Peyer's patch (tissue), 4 donors: ENCODE data around the gene C9orf152. TPM values are rescaled to one million over a fixed set of nuclear protein-coding genes. Genes with fewer than 3 reads are reported as not detected.
A peak's percentile ranks its signal among the peaks of the same experiment; 100 is the strongest.

Source experiments
- DNase-seq, 3 donors: peaks; one replicate each; pipeline ENCODE4 v3.0.0-alpha.2; 2017 to 2019
- H3K27ac ChIP-seq, 4 donors: fragments of 200-600 bp; sonication (generic); one replicate each; pipeline ENCODE4 v1.5.1; 2016 to 2019
- H3K27me3 ChIP-seq, 2 donors: fragments of 200-600 bp; sonication (generic); one replicate each; pipeline ENCODE4 v1.5.1; 2019
- H3K36me3 ChIP-seq, 3 donors: fragments of 200-600 bp; sonication (generic); one replicate each; pipeline ENCODE4 v1.5.1; 2016 to 2019
- H3K4me1 ChIP-seq, 4 donors: fragments of 200-600 bp; sonication (generic); one replicate each; pipeline ENCODE4 v1.5.1; 2016 to 2019
- H3K4me3 ChIP-seq, 4 donors: fragments of 200-600 bp; sonication (generic); 1 replicate in 3 of 4; 2 replicates in 1 of 4; pipeline ENCODE4 v1.5.1; 2016 to 2019; ENCODE audit warnings: mild to moderate bottlenecking in 1 of 4
- H3K9me3 ChIP-seq, 4 donors: fragments of 200-600 bp; sonication (generic); one replicate each; pipeline ENCODE4 v1.5.1; 2016 to 2019; ENCODE audit warnings: mild to moderate bottlenecking in 1 of 4
- CTCF ChIP-seq, 6 experiments: fragments of 450-650 bp in 4 of 6; fragments of 200-600 bp in 2 of 6; sonication (generic) in 1 of 6; IDR thresholded peaks; one replicate each; pipeline ENCODE4 v1.5.1; 2017 to 2019; ENCODE audit warnings: antibody characterized with exemption in 6 of 6, mild to moderate bottlenecking in 3 of 6, moderate library complexity in 1 of 6
- POLR2A ChIP-seq, 2 donors: fragments of 450-650 bp; IDR thresholded peaks; one replicate each; pipeline ENCODE4 v1.5.1; 2017; ENCODE audit warnings: antibody characterized with exemption in 2 of 2, mild to moderate bottlenecking in 2 of 2, moderate library complexity in 2 of 2
- total RNA-seq, 4 donors: library from RNA; depleted of rRNA; stranded (reverse); fragments of >200 nt; gene quantifications; one replicate each; pipeline ENCODE4 v1.1.0, GENCODE V29; 2016

Gene C9orf152, protein sequence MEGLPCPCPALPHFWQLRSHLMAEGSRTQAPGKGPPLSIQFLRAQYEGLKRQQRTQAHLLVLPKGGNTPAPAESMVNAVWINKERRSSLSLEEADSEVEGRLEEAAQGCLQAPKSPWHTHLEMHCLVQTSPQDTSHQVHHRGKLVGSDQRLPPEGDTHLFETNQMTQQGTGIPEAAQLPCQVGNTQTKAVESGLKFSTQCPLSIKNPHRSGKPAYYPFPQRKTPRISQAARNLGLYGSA
- total RNA-seq = 10 to 100 TPM in 2 of 4 donors, 1 to 10 TPM in 2; 9.2 to 12.8 (median 10.9) TPM

GRCh38 chr9:110208031-110208430 is at the start of gene C9orf152:
TSS of gene C9orf152 (minus strand) at chr9:110208159. CDS start at chr9:110207579, 580 bp downstream.
- no peaks in the 10 kb centered on the region for H3K27me3 ChIP-seq
- DNase-seq = peak in 2 of 3 donors; percentile 54 to 64
- H3K9me3 ChIP-seq = no peaks in the 10 kb centered on the region
- TF ChIP-seq CTCF (IDR thresholded peaks at IDR 0.05) (no peak), POLR2A (IDR thresholded peaks at IDR 0.05) (no peak)
- no peaks in the 10 kb centered on the region for H3K36me3 ChIP-seq
- peaks cover 0 to 15% (median 0%) of the 10 kb centered on the region in 4 donors for H3K4me1 ChIP-seq
- H3K27ac ChIP-seq = peak within 1 kb of the TSS in 3 of 4 donors; percentile 63 to 84 (median 74)
- H3K4me3 ChIP-seq = peak within 1 kb of the TSS in 2 of 4 donors; percentile 22 to 34

DNA sequence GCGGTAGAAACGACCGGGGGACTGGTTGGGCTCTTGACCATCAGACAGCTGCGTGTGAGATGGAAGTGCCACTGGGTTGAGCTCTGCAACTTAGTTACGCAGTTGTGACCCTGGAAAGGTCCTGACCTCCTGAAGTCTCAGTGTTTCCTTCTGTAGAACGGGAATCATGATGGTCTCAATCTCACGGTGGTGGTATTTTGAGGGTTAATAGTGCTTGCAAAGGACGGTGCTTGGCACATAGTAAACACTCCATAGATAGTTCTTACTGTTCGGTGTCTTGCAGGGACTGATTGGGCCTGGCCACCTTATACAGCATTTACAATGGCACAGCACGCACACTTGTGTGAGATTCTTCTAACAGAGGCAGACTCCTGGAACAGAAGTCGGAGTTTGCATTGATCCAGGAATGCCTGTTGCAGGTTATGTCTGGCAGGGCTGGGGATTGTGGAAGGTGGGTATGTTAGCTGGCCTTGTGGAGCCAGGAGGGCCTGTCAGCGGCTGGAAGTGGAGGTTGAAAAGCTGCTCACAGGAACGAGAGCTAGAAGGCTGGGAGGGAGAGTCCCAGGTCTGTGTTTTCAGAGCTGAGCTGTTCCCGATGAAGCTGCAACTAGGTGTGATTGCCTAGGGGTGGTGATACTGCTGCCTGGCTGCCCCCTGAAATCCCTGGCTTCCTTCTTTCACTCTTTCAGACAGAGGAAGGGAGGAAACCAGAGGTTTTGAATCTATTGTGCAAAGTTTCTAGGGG is 49.3 kb upstream of the C9orf152 start:
- DNase-seq = peak in 2 of 3 donors; percentile 51 to 57
- H3K27ac ChIP-seq = peak overlapping the region; percentile 86 to 98 (median 92)
- no peak for TF ChIP-seq POLR2A (IDR thresholded peaks at IDR 0.05)
- no peak for TF ChIP-seq CTCF (IDR thresholded peaks at IDR 0.05)
- H3K4me1 ChIP-seq = peaks cover 0 to 25% (median 8%) of the 10 kb centered on the region in 4 donors
- no peaks in the 10 kb centered on the region for H3K27me3 ChIP-seq
- H3K9me3 ChIP-seq = no peaks in the 10 kb centered on the region
- peak overlapping the region; percentile 68 to 98 (median 80) for H3K4me3 ChIP-seq
- H3K36me3 ChIP-seq = no peaks in the 10 kb centered on the region

DNA sequence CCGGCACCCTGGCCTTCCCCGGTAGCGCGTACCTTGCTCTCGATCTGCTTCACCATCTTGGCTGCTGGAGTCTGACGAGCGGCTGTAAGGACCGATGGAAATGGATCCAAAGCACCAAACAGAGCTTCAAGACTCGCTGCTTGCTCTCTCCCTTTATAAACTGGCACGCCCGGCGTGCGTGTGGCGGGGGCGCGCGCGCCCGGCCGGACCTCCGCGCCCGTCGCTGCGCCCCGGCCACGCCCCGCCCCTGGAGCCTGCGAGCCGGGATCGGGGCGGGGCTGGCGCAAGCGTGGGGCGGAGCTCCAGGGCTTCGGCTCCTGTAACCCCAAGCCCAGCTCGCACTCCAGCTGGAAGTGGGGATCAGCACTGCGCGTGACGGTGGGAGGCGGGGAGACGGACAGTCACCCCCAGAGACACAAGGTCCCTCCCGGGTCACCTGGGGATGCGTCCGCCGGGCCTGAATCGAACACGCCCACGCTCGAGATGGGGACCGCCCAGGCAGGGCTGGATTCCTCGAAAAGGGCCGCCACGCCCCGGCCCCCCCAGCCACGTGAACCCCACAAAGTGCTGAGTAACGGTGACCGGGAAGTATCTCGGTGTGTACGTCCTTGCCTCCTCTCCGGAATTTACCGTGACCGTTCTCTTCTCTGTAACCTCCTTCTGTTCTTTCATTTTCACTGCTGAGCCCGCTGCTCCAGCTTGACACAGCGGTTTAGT is 48.6 kb upstream of the C9orf152 start, which contains the start of gene TXN:
Gene TXN, minus strand, starts transcription at position 128 of the 717 bp plus-strand sequence. Its CDS starts 72 bp downstream, at position 56.
- Histone ChIP-seq H3K27me3 (no peaks in the 10 kb centered on the region), H3K36me3 (no peaks in the 10 kb centered on the region), H3K9me3 (no peaks in the 10 kb centered on the region), H3K27ac (peak within 1 kb of the TSS; percentile 86 to 98 (median 92)), H3K4me3 (peak within 1 kb of the TSS; percentile 68 to 98 (median 80)), H3K4me1 (peaks cover 0 to 30% (median 8%) of the 10 kb centered on the region in 4 donors)
- DNase-seq = peak; percentile 85 to 97 (median 96)
- TF ChIP-seq CTCF (IDR thresholded peaks at IDR 0.05) = no peak
- peak; percentile 88 to 96 for TF ChIP-seq POLR2A (IDR thresholded peaks at IDR 0.05)

- TF ChIP-seq CTCF (IDR thresholded peaks at IDR 0.05) (no peak), POLR2A (IDR thresholded peaks at IDR 0.05) (peak; percentile 40 to 54)
- peak overlapping the region; percentile 68 to 98 (median 80) for H3K4me3 ChIP-seq
- no peaks in the 10 kb centered on the region for H3K27me3 ChIP-seq
- H3K9me3 ChIP-seq = no peaks in the 10 kb centered on the region
- H3K36me3 ChIP-seq = peaks cover 0 to 2% (median 0%) of the 10 kb centered on the region in 3 donors
- DNase-seq = peak; percentile 63 to 86 (median 84)
- H3K27ac ChIP-seq = peak overlapping the region; percentile 86 to 98 (median 92)
- peaks cover 0 to 30% (median 8%) of the 10 kb centered on the region in 4 donors for H3K4me1 ChIP-seq
These were observed 47.8 kb upstream of the C9orf152 start for GRCh38 chr9:110255463-110256379.
